AG09309 (cell line): ENCODE results near the gene KLHL21.

ENCODE experiments used
- DNase-seq: peaks from one replicate; pipeline ENCODE4 v3.0.0-alpha.2; 2010; ENCODE audit warnings: low read depth
- H3K4me3 ChIP-seq: 2 replicates; pipeline ENCODE4 v1.5.1; 2011; ENCODE audit warnings: mild to moderate bottlenecking, low read depth, low read length, moderate library complexity; ENCODE audit not compliant: control insufficient read depth
- CTCF ChIP-seq: IDR thresholded peaks from 2 replicates; pipeline ENCODE4 v1.5.1; 2011; ENCODE audit warnings: mild to moderate bottlenecking, low read depth, low read length, inconsistent platforms; ENCODE audit not compliant: insufficient read depth, control insufficient read depth; ENCODE audit errors: missing control alignments

The KLHL21 gene

GRCh38 chr1:6554031-6554906 lies 48.4 kb downstream of the KLHL21 start, which contains the start of gene NOL9:
Gene NOL9 (minus strand): TSS chr1:6554513. CDS start chr1:6554502, 11 bp downstream.
- TF ChIP-seq CTCF = peak; percentile 97
- H3K4me3 ChIP-seq = peak within 1 kb of the TSS; percentile 98
- peak; percentile 60 for DNase-seq

- DNase-seq = no peak
- no peak for TF ChIP-seq CTCF
- no peak overlapping the region for H3K4me3 ChIP-seq
Measured at GRCh38 chr1:6547301-6547700, 55.4 kb downstream of the KLHL21 start.

- no peak for TF ChIP-seq CTCF
- no peak for DNase-seq
- no peak overlapping the region for H3K4me3 ChIP-seq
Measured at GRCh38 chr1:6546326-6546725, 56.3 kb downstream of the KLHL21 start.

- TF ChIP-seq CTCF = no peak
- no peak for DNase-seq
- no peak overlapping the region for H3K4me3 ChIP-seq
Measured at GRCh38 chr1:6545276-6546112, 57.2 kb downstream of the KLHL21 start.

GRCh38 chr1:6544831-6545230 lies 57.8 kb downstream of the KLHL21 start:
- no peak overlapping the region for H3K4me3 ChIP-seq
- no peak for DNase-seq
- no peak for TF ChIP-seq CTCF
